H9 (cell line): Measurements from ENCODE around the gene MUC4. TPM values are rescaled to one million over a fixed set of nuclear protein-coding genes. Genes with fewer than 3 reads are reported as not detected.

ENCODE experiments used
- DNase-seq: peaks from one replicate; pipeline ENCODE4 v3.0.0-alpha.2; 2017
- H2AFZ ChIP-seq: one replicate; pipeline ENCODE4 v1.6.1; 2013; ENCODE audit warnings: mild to moderate bottlenecking, low read length, control low read depth, moderate library complexity
- H2AK5ac ChIP-seq: 2 replicates; pipeline ENCODE4 v1.6.1; 2013; ENCODE audit warnings: low read length, control low read depth, mixed read lengths; ENCODE audit not compliant: insufficient read length
- H2BK120ac ChIP-seq: one replicate; pipeline ENCODE4 v1.6.1; 2013; ENCODE audit warnings: low read depth, mild to moderate bottlenecking, low read length, control low read depth, inconsistent platforms; ENCODE audit not compliant: poor library complexity, severe bottlenecking
- H2BK12ac ChIP-seq: 2 replicates; pipeline ENCODE4 v1.6.1; 2013; ENCODE audit warnings: low read length, control low read depth, mixed read lengths, low read depth; ENCODE audit not compliant: insufficient read length
- H2BK15ac ChIP-seq: 2 replicates; pipeline ENCODE4 v1.6.1; 2013; ENCODE audit warnings: low read depth, low read length, control low read depth
- H2BK20ac ChIP-seq: one replicate; pipeline ENCODE4 v1.6.1; 2013; ENCODE audit warnings: low read depth, mild to moderate bottlenecking, low read length, control low read depth, inconsistent platforms; ENCODE audit not compliant: poor library complexity, severe bottlenecking
- H2BK5ac ChIP-seq: 2 replicates; pipeline ENCODE4 v1.6.1; 2013; ENCODE audit warnings: low read length, control low read depth, mixed read lengths; ENCODE audit not compliant: insufficient read length
- H3K14ac ChIP-seq: 2 replicates; pipeline ENCODE4 v1.6.1; 2013; ENCODE audit warnings: low read length, control low read depth; ENCODE audit not compliant: insufficient read depth
- H3K18ac ChIP-seq: 2 replicates; pipeline ENCODE4 v1.6.1; 2013; ENCODE audit warnings: low read depth, mild to moderate bottlenecking, mixed read lengths, low read length, control low read depth; ENCODE audit not compliant: insufficient read length
- H3K23ac ChIP-seq: 2 replicates; pipeline ENCODE4 v1.6.1; 2013; ENCODE audit warnings: low read length, control low read depth, mixed read lengths, low read depth; ENCODE audit not compliant: insufficient read length
- H3K23me2 ChIP-seq: 2 replicates; pipeline ENCODE4 v1.6.1; 2013; ENCODE audit warnings: low read depth, mild to moderate bottlenecking, mixed read lengths, low read length, control low read depth; ENCODE audit not compliant: insufficient read length, poor library complexity, severe bottlenecking
- H3K27ac ChIP-seq: 2 replicates; pipeline ENCODE4 v1.5.1; 2013; ENCODE audit warnings: low read length, control low read depth, mixed read lengths, low read depth; ENCODE audit not compliant: insufficient read length
- H3K27me3 ChIP-seq: 2 replicates; pipeline ENCODE4 v1.6.1; 2013; ENCODE audit warnings: low read length, control low read depth, inconsistent platforms; ENCODE audit not compliant: insufficient read depth
- H3K4ac ChIP-seq: 2 replicates; pipeline ENCODE4 v1.6.1; 2013; ENCODE audit warnings: low read depth, mild to moderate bottlenecking, control low read depth, inconsistent platforms, low read length, moderate library complexity
- H3K4me1 ChIP-seq: 2 replicates; pipeline ENCODE4 v1.6.1; 2013; ENCODE audit warnings: low read length, control low read depth, inconsistent platforms; ENCODE audit not compliant: insufficient read depth
- H3K4me2 ChIP-seq: 2 replicates; pipeline ENCODE4 v1.6.1; 2013; ENCODE audit warnings: low read length, control low read depth, mixed read lengths; ENCODE audit not compliant: insufficient read length, insufficient read depth
- H3K56ac ChIP-seq: 2 replicates; pipeline ENCODE4 v1.6.1; 2013; ENCODE audit warnings: low read depth, mild to moderate bottlenecking, mixed read lengths, low read length, control low read depth; ENCODE audit not compliant: insufficient read length
- H3K79me1 ChIP-seq: 2 replicates; pipeline ENCODE4 v1.6.1; 2013; ENCODE audit warnings: low read depth, mild to moderate bottlenecking, moderate library complexity, low read length, control low read depth, inconsistent platforms; ENCODE audit not compliant: insufficient read depth, poor library complexity, severe bottlenecking
- H3K79me2 ChIP-seq: 2 replicates; pipeline ENCODE4 v1.6.1; 2013; ENCODE audit warnings: low read length, control low read depth, inconsistent platforms; ENCODE audit not compliant: insufficient read depth
- H3K9ac ChIP-seq: 2 replicates; pipeline ENCODE4 v1.6.1; 2013; ENCODE audit warnings: low read length, control low read depth, mixed read lengths; ENCODE audit not compliant: insufficient read length; ENCODE audit errors: extremely low read depth
- H3K9me3 ChIP-seq: one replicate; pipeline ENCODE4 v1.6.1; 2013; ENCODE audit warnings: low read depth, low read length, inconsistent platforms; ENCODE audit not compliant: control insufficient read depth
- H3T11ph ChIP-seq: one replicate; pipeline ENCODE4 v1.6.1; 2013; ENCODE audit warnings: mild to moderate bottlenecking, low read length, control low read depth, inconsistent platforms
- H4K20me1 ChIP-seq: one replicate; pipeline ENCODE4 v1.6.1; 2013; ENCODE audit not compliant: control insufficient read depth, insufficient read length, insufficient read depth
- H4K5ac ChIP-seq: 2 replicates; pipeline ENCODE4 v1.6.1; 2013; ENCODE audit warnings: low read depth, mild to moderate bottlenecking, mixed read lengths, low read length, control low read depth; ENCODE audit not compliant: insufficient read length
- H4K8ac ChIP-seq: replicated peaks from 2 replicates; pipeline ENCODE4 v1.6.1; 2013; ENCODE audit warnings: low read length, control low read depth, mixed read lengths, low read depth; ENCODE audit not compliant: insufficient read length
- H4K91ac ChIP-seq: 2 replicates; pipeline ENCODE4 v1.6.1; 2013; ENCODE audit warnings: low read depth, mild to moderate bottlenecking, moderate library complexity, mixed read lengths, low read length, control low read depth; ENCODE audit not compliant: insufficient read length
- H3K27ac Mint-ChIP-seq, 3 experiments: 2 replicates in 2 of 3; 3 replicates in 1 of 3; pipeline ENCODE4 v1.8.0; 2020 to 2021; ENCODE audit warnings: mixed read lengths in 3 of 3, mild to moderate bottlenecking in 1 of 3, moderate library complexity in 1 of 3
- H3K27me3 Mint-ChIP-seq: 2 replicates; pipeline ENCODE4 v1.8.0; 2021; ENCODE audit warnings: low read depth, mild to moderate bottlenecking, moderate library complexity, mixed read lengths
- H3K36me3 Mint-ChIP-seq, 3 experiments: 2 replicates in 2 of 3; 3 replicates in 1 of 3; pipeline ENCODE4 v1.8.0; 2020 to 2021; ENCODE audit warnings: low read depth in 3 of 3, mixed read lengths in 3 of 3; ENCODE audit not compliant: insufficient read depth in 1 of 3
- H3K4me1 Mint-ChIP-seq, 2 experiments: 2 replicates each; pipeline ENCODE4 v1.8.0; 2020; ENCODE audit warnings: mixed read lengths in 2 of 2
- H3K4me3 Mint-ChIP-seq, 2 experiments: 2 replicates in 1 of 2; 3 replicates in 1 of 2; pipeline ENCODE4 v1.8.0; 2020 to 2021; ENCODE audit warnings: mild to moderate bottlenecking in 2 of 2, mixed read lengths in 2 of 2, moderate library complexity in 1 of 2
- H3K9me3 Mint-ChIP-seq, 2 experiments: 2 replicates in 1 of 2; 3 replicates in 1 of 2; pipeline ENCODE4 v1.8.0; 2020; ENCODE audit warnings: mild to moderate bottlenecking in 2 of 2, mixed read lengths in 2 of 2, moderate library complexity in 1 of 2
- WGBS: extraction: QIAGEN DNeasy Blood & Tissue Kit; methylation state at CpG from one replicate; pipeline ENCODE4 v1.1.7; 2013; ENCODE audit warnings: missing lambda C conversion rate, low lambda C conversion rate, mixed read lengths; ENCODE audit not compliant: insufficient read length; ENCODE audit errors: extremely low coverage; 5-methylcytosine and 5-hydroxymethylcytosine counted together
- total RNA-seq: library from RNA; stranded (reverse); gene quantifications from 2 replicates; pipeline ENCODE4 v1.2.1, GENCODE V29; 2021
- TF ChIP-seq, protein P1 (sequence below): fragments of 200-600 bp; sonication (generic); conservative IDR thresholded peaks from 3 replicates; pipeline ENCODE4 v1.8.0; 2021; ENCODE audit warnings: antibody characterized with exemption, mild to moderate bottlenecking

MUC4 gene
- total RNA-seq, 1 experiment from 2014 or later, result 1.2 TPM

DNA sequence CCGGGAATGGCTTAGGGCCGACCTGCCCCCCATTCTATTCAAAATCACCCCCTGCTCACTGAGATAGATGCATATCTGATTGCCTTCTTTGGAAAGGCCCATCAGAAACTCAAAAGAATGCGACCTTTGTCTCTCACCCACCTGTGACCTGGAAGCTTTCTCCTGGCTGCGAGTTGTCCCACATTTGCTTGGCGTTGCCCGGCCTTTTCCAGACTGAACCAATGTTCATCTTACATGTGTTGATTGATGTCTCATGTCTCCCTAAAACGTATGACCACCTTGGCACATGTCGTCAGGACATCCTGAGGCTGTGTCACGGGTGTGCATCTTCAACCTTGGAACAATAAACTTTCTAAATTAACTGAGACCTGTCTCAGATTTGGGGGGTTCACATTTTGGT is 94.3 kb downstream of the MUC4 start:
- H3K14ac ChIP-seq, result no peak overlapping the region
- H2BK5ac ChIP-seq, result no peak overlapping the region
- no peaks in the 10 kb centered on the region for H4K20me1 ChIP-seq
- H3K4ac ChIP-seq, result no peak overlapping the region
- H2AK5ac ChIP-seq, result no peak overlapping the region
- no peak overlapping the region for H3K4me3 Mint-ChIP-seq
- H3K56ac ChIP-seq, result no peak overlapping the region
- H4K5ac ChIP-seq, result no peak overlapping the region
- H3K4me1 Mint-ChIP-seq, result peaks cover 34 to 36% of the 10 kb centered on the region in 2 experiments
- no peak overlapping the region for H3T11ph ChIP-seq
- no peak overlapping the region for H2AFZ ChIP-seq
- H3K36me3 Mint-ChIP-seq, result peaks cover 0 to 5% (median 0%) of the 10 kb centered on the region in 3 experiments; a peak in 2 of 7 replicates
- no peaks in the 10 kb centered on the region for H3K9me3 ChIP-seq
- no peaks in the 10 kb centered on the region for H3K79me1 ChIP-seq
- H3K27me3 ChIP-seq, result no peaks in the 10 kb centered on the region
- H3K23me2 ChIP-seq, result no peaks in the 10 kb centered on the region
- H3K18ac ChIP-seq, result no peak overlapping the region
- no peak overlapping the region for H2BK20ac ChIP-seq
- H2BK12ac ChIP-seq, result no peak overlapping the region
- WGBS, result no CpG with 5 or more reads among the region's 9 CpGs
- H3K4me2 ChIP-seq, result no peak overlapping the region
- no peak overlapping the region for H3K9ac ChIP-seq
- H3K27me3 Mint-ChIP-seq, result peaks cover 31% of the 10 kb centered on the region
- peaks cover 0 to 6% of the 10 kb centered on the region in 2 experiments; a peak in 3 of 5 replicates for H3K9me3 Mint-ChIP-seq
- TF ChIP-seq, protein P1, sequence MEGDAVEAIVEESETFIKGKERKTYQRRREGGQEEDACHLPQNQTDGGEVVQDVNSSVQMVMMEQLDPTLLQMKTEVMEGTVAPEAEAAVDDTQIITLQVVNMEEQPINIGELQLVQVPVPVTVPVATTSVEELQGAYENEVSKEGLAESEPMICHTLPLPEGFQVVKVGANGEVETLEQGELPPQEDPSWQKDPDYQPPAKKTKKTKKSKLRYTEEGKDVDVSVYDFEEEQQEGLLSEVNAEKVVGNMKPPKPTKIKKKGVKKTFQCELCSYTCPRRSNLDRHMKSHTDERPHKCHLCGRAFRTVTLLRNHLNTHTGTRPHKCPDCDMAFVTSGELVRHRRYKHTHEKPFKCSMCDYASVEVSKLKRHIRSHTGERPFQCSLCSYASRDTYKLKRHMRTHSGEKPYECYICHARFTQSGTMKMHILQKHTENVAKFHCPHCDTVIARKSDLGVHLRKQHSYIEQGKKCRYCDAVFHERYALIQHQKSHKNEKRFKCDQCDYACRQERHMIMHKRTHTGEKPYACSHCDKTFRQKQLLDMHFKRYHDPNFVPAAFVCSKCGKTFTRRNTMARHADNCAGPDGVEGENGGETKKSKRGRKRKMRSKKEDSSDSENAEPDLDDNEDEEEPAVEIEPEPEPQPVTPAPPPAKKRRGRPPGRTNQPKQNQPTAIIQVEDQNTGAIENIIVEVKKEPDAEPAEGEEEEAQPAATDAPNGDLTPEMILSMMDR, result no peak
- no peak for DNase-seq
- peak overlapping the region in 1 of 3 experiments; percentile 1; a peak in 1 of 7 replicates for H3K27ac Mint-ChIP-seq
- peaks cover 6% of the 10 kb centered on the region; the same call in 1 of the 2 replicates for H3K4me1 ChIP-seq
- no peak overlapping the region for H3K27ac ChIP-seq
- H4K8ac ChIP-seq, result no peak overlapping the region
- H2BK120ac ChIP-seq, result no peak overlapping the region
- H3K23ac ChIP-seq, result no peak overlapping the region
- H4K91ac ChIP-seq, result no peak overlapping the region
- no peak overlapping the region for H2BK15ac ChIP-seq
- H3K79me2 ChIP-seq, result no peaks in the 10 kb centered on the region
